RPMI8226 (cell line): ENCODE results near the gene MAPK8IP1.

Source experiments
- DNase-seq: peaks from one replicate; pipeline ENCODE4 v3.0.0-alpha.2; 2015

Gene MAPK8IP1

GRCh38 chr11:45913514-45913913 lies 28.1 kb downstream of the MAPK8IP1 start:
- no peak for DNase-seq

- DNase-seq = no peak
Measured at GRCh38 chr11:45913942-45914635, 28.6 kb downstream of the MAPK8IP1 start.

GRCh38 chr11:45915446-45915845 lies 30.0 kb downstream of the MAPK8IP1 start:
- DNase-seq = no peak

GRCh38 chr11:45917286-45917622 lies 31.8 kb downstream of the MAPK8IP1 start:
- no peak for DNase-seq

GRCh38 chr11:45917623-45918330 lies 32.3 kb downstream of the MAPK8IP1 start, which contains the start of gene PEX16:
TSS of gene PEX16 (minus strand) at chr11:45917877. CDS start at chr11:45917811, 66 bp downstream.
- peak; percentile 92 for DNase-seq

GRCh38 chr11:45918331-45918941 lies 33.0 kb downstream of the MAPK8IP1 start:
- peak; percentile 72 for DNase-seq

- no peak for DNase-seq
Measured at GRCh38 chr11:45918962-45919675, 33.7 kb downstream of the MAPK8IP1 start.

- DNase-seq = no peak
Measured at GRCh38 chr11:45919806-45920530, 34.5 kb downstream of the MAPK8IP1 start.

- DNase-seq = no peak
Measured at GRCh38 chr11:45920531-45921477, 35.4 kb downstream of the MAPK8IP1 start.

GRCh38 chr11:45921561-45922424 lies 36.3 kb downstream of the MAPK8IP1 start:
- peak; percentile 83 for DNase-seq

GRCh38 chr11:45922425-45923082 lies 37.1 kb downstream of the MAPK8IP1 start, which contains the start of gene LARGE2:
TSS of gene LARGE2 (plus strand) at chr11:45922656. CDS start at chr11:45922883, 227 bp downstream.
- DNase-seq = peak; percentile 35

- no peak for DNase-seq
Measured at GRCh38 chr11:45924036-45924915, 38.8 kb downstream of the MAPK8IP1 start.

- no peak for DNase-seq
Measured at GRCh38 chr11:45924927-45925326, 39.5 kb downstream of the MAPK8IP1 start.

GRCh38 chr11:45925550-45925949 lies 40.1 kb downstream of the MAPK8IP1 start:
- no peak for DNase-seq

GRCh38 chr11:45926001-45926401 lies 40.5 kb downstream of the MAPK8IP1 start:
- DNase-seq = no peak

GRCh38 chr11:45926536-45927331 lies 41.3 kb downstream of the MAPK8IP1 start:
- no peak for DNase-seq

- no peak for DNase-seq
Measured at GRCh38 chr11:45927332-45927683, 41.9 kb downstream of the MAPK8IP1 start.
